Trophoblast cell (in vitro differentiated cells and primary cell): ENCODE results near the gene IRS2.

Experiments used
- DNase-seq, 2 donors: peaks; one replicate each; pipeline ENCODE4 v3.0.0-alpha.2; 2016
- H2AFZ ChIP-seq: 2 replicates; pipeline ENCODE4 v1.6.1; 2013; ENCODE audit warnings: low read length, moderate library complexity, mild to moderate bottlenecking; ENCODE audit not compliant: insufficient read depth, poor library complexity
- H2AK5ac ChIP-seq: 2 replicates; pipeline ENCODE4 v1.6.1; 2013; ENCODE audit warnings: mild to moderate bottlenecking, low read length
- H2BK120ac ChIP-seq: 2 replicates; pipeline ENCODE4 v1.6.1; 2013; ENCODE audit warnings: low read length, mild to moderate bottlenecking, moderate library complexity; ENCODE audit not compliant: insufficient read depth, poor library complexity
- H2BK12ac ChIP-seq: 2 replicates; pipeline ENCODE4 v1.6.1; 2013; ENCODE audit warnings: mild to moderate bottlenecking, low read length, moderate library complexity
- H2BK5ac ChIP-seq: 2 replicates; pipeline ENCODE4 v1.6.1; 2013; ENCODE audit warnings: low read length, low read depth, moderate library complexity, mild to moderate bottlenecking; ENCODE audit not compliant: poor library complexity
- H3K14ac ChIP-seq: 2 replicates; pipeline ENCODE4 v1.6.1; 2013; ENCODE audit warnings: mild to moderate bottlenecking, low read length
- H3K18ac ChIP-seq: 2 replicates; pipeline ENCODE4 v1.6.1; 2013; ENCODE audit warnings: mild to moderate bottlenecking, low read length
- H3K23ac ChIP-seq: 2 replicates; pipeline ENCODE4 v1.6.1; 2013; ENCODE audit warnings: low read length
- H3K27ac ChIP-seq: 2 replicates; pipeline ENCODE4 v1.5.1; 2013; ENCODE audit warnings: low read depth, mild to moderate bottlenecking, inconsistent platforms, low read length, moderate library complexity
- H3K27me3 ChIP-seq: 2 replicates; pipeline ENCODE4 v1.6.1; 2013; ENCODE audit warnings: inconsistent platforms, mild to moderate bottlenecking, low read length, moderate library complexity; ENCODE audit not compliant: insufficient read depth
- H3K36me3 ChIP-seq, 2 experiments: 1 replicate in 1 of 2; 2 replicates in 1 of 2; pipeline ENCODE4 v1.6.1; 2013; ENCODE audit warnings: low read length in 2 of 2, mild to moderate bottlenecking in 2 of 2, moderate library complexity in 1 of 2; ENCODE audit not compliant: insufficient read depth in 2 of 2, control insufficient read depth in 1 of 2
- H3K4ac ChIP-seq: 2 replicates; pipeline ENCODE4 v1.6.1; 2013; ENCODE audit warnings: low read depth, mild to moderate bottlenecking, low read length, moderate library complexity
- H3K4me1 ChIP-seq, 2 experiments: 1 replicate in 1 of 2; 2 replicates in 1 of 2; pipeline ENCODE4 v1.6.1; 2013; ENCODE audit warnings: low read length in 2 of 2, mild to moderate bottlenecking in 2 of 2, moderate library complexity in 1 of 2; ENCODE audit not compliant: insufficient read depth in 2 of 2, control insufficient read depth in 1 of 2
- H3K4me2 ChIP-seq: 2 replicates; pipeline ENCODE4 v1.6.1; 2013; ENCODE audit warnings: inconsistent platforms, mild to moderate bottlenecking, low read length, moderate library complexity
- H3K4me3 ChIP-seq: 2 replicates; pipeline ENCODE4 v1.5.1; 2013; ENCODE audit warnings: mild to moderate bottlenecking, low read depth, low read length, inconsistent platforms
- H3K79me1 ChIP-seq: one replicate; pipeline ENCODE4 v1.6.1; 2013; ENCODE audit warnings: low read length
- H3K79me2 ChIP-seq: 2 replicates; pipeline ENCODE4 v1.6.1; 2013; ENCODE audit warnings: low read length, mild to moderate bottlenecking; ENCODE audit not compliant: control insufficient read depth, insufficient read depth, poor library complexity
- H3K9ac ChIP-seq: 2 replicates; pipeline ENCODE4 v1.6.1; 2013; ENCODE audit warnings: mild to moderate bottlenecking, low read length
- H3K9me3 ChIP-seq: 2 replicates; pipeline ENCODE4 v1.6.1; 2013; ENCODE audit warnings: low read depth, mild to moderate bottlenecking, control low read depth, inconsistent platforms, low read length; ENCODE audit not compliant: insufficient read depth
- H4K12ac ChIP-seq: 2 replicates; pipeline ENCODE4 v1.6.1; 2013; ENCODE audit warnings: low read depth, mild to moderate bottlenecking, low read length, moderate library complexity
- H4K8ac ChIP-seq: 2 replicates; pipeline ENCODE4 v1.6.1; 2013; ENCODE audit warnings: low read depth, mild to moderate bottlenecking, low read length, moderate library complexity
- H4K91ac ChIP-seq: one replicate; pipeline ENCODE4 v1.6.1; 2013; ENCODE audit warnings: low read depth, mild to moderate bottlenecking, low read length, moderate library complexity
- WGBS: extraction: QIAGEN DNeasy Blood & Tissue Kit; methylation state at CpG from one replicate; pipeline ENCODE4 v1.1.7; 2013; ENCODE audit warnings: missing lambda C conversion rate; ENCODE audit not compliant: insufficient read length, insufficient coverage; ENCODE audit errors: extremely low coverage; 5-methylcytosine and 5-hydroxymethylcytosine counted together

IRS2 gene

GRCh38 chr13:109790942-109791605 lies 4.7 kb upstream of the IRS2 start:
- no CpG with 5 or more reads among the region's 7 CpGs for WGBS

GRCh38 chr13:109790086-109790485 lies 3.7 kb upstream of the IRS2 start:
- no peak overlapping the region for H3K14ac ChIP-seq
- H3K18ac ChIP-seq = no peak overlapping the region
- no peak overlapping the region for H3K9ac ChIP-seq
- H4K12ac ChIP-seq = no peak overlapping the region
- H3K9me3 ChIP-seq = no peaks in the 10 kb centered on the region
- peaks cover 4% of the 10 kb centered on the region for H3K27me3 ChIP-seq
- H2AK5ac ChIP-seq = no peak overlapping the region
- peaks cover 4% of the 10 kb centered on the region for H3K79me2 ChIP-seq
- H3K4me1 ChIP-seq = peaks cover 6% of the 10 kb centered on the region in 2 experiments
- WGBS = no CpG with 5 or more reads among the region's 1 CpG
- H3K23ac ChIP-seq = no peak overlapping the region
- H3K4me3 ChIP-seq = no peak overlapping the region
- H2BK12ac ChIP-seq = no peak overlapping the region
- H4K8ac ChIP-seq = no peak overlapping the region
- H3K4ac ChIP-seq = no peak overlapping the region
- H4K91ac ChIP-seq = no peak overlapping the region
- no peak overlapping the region for H2AFZ ChIP-seq
- no peak overlapping the region for H3K27ac ChIP-seq
- no peak overlapping the region for H2BK120ac ChIP-seq
- no peak overlapping the region for H3K4me2 ChIP-seq
- H3K79me1 ChIP-seq = peaks cover 10% of the 10 kb centered on the region
- no peaks in the 10 kb centered on the region for H3K36me3 ChIP-seq
- peak in 1 of 2 donors; percentile 53 for DNase-seq
- no peak overlapping the region for H2BK5ac ChIP-seq

More at GRCh38 chr13:109790942-109791605, 4.7 kb upstream of the IRS2 start:
- H2BK12ac ChIP-seq = no peak overlapping the region
- DNase-seq = peak in 1 of 2 donors; percentile 35
- no peak overlapping the region for H2AK5ac ChIP-seq
- peaks cover under 1% of the 10 kb centered on the region for H3K9me3 ChIP-seq
- H3K23ac ChIP-seq = no peak overlapping the region
- H2BK5ac ChIP-seq = no peak overlapping the region
- H3K27me3 ChIP-seq = peaks cover 4% of the 10 kb centered on the region
- H3K79me2 ChIP-seq = peaks cover 4% of the 10 kb centered on the region
- H3K4ac ChIP-seq = no peak overlapping the region
- H3K4me2 ChIP-seq = no peak overlapping the region
- no peak overlapping the region for H2AFZ ChIP-seq
- no peak overlapping the region for H3K14ac ChIP-seq
- H3K79me1 ChIP-seq = peaks cover 8% of the 10 kb centered on the region
- no peak overlapping the region for H2BK120ac ChIP-seq
- H3K9ac ChIP-seq = no peak overlapping the region
- no peak overlapping the region for H3K27ac ChIP-seq
- no peak overlapping the region for H3K4me3 ChIP-seq
- H4K12ac ChIP-seq = no peak overlapping the region
- H4K8ac ChIP-seq = no peak overlapping the region
- H4K91ac ChIP-seq = no peak overlapping the region
- peaks cover 4% of the 10 kb centered on the region in 2 experiments for H3K4me1 ChIP-seq
- no peaks in the 10 kb centered on the region for H3K36me3 ChIP-seq
- no peak overlapping the region for H3K18ac ChIP-seq

- Histone ChIP-seq H4K91ac (no peak overlapping the region), H2AFZ (no peak overlapping the region), H4K8ac (no peak overlapping the region), H3K9me3 (no peaks in the 10 kb centered on the region), H2AK5ac (no peak overlapping the region), H3K79me2 (peaks cover 6% of the 10 kb centered on the region), H4K12ac (no peak overlapping the region), H2BK5ac (no peak overlapping the region), H3K23ac (no peak overlapping the region), H3K79me1 (peaks cover 12% of the 10 kb centered on the region), H3K4me3 (no peak overlapping the region), H3K36me3 (no peaks in the 10 kb centered on the region), H3K4me1 (peaks cover 9 to 11% of the 10 kb centered on the region in 2 experiments), H3K4me2 (no peak overlapping the region), H3K14ac (no peak overlapping the region), H3K27me3 (peaks cover 4% of the 10 kb centered on the region), H3K4ac (no peak overlapping the region), H2BK12ac (no peak overlapping the region), H3K27ac (no peak overlapping the region), H3K18ac (no peak overlapping the region), H3K9ac (no peak overlapping the region), H2BK120ac (no peak overlapping the region)
- no peak for DNase-seq
- no CpG with 5 or more reads among the region's 2 CpGs for WGBS
Observed at GRCh38 chr13:109789262-109789661, 2.9 kb upstream of the IRS2 start.

- no peak for DNase-seq
- WGBS = no CpG with 5 or more reads among the region's 7 CpGs
- no peak overlapping the region for H3K4ac ChIP-seq
- H3K9ac ChIP-seq = no peak overlapping the region
- no peak overlapping the region for H2AK5ac ChIP-seq
- H3K79me1 ChIP-seq = peaks cover 12% of the 10 kb centered on the region
- H3K18ac ChIP-seq = no peak overlapping the region
- no peak overlapping the region for H3K27ac ChIP-seq
- H4K12ac ChIP-seq = no peak overlapping the region
- no peak overlapping the region for H3K23ac ChIP-seq
- H4K8ac ChIP-seq = no peak overlapping the region
- no peak overlapping the region for H3K14ac ChIP-seq
- no peak overlapping the region for H4K91ac ChIP-seq
- H2BK12ac ChIP-seq = no peak overlapping the region
- no peak overlapping the region for H3K4me2 ChIP-seq
- H3K9me3 ChIP-seq = peaks cover 2% of the 10 kb centered on the region
- peaks cover 4% of the 10 kb centered on the region for H3K27me3 ChIP-seq
- no peak overlapping the region for H3K4me3 ChIP-seq
- H2BK120ac ChIP-seq = no peak overlapping the region
- H2AFZ ChIP-seq = no peak overlapping the region
- peaks cover 16 to 19% of the 10 kb centered on the region in 2 experiments for H3K4me1 ChIP-seq
- no peak overlapping the region for H2BK5ac ChIP-seq
- peaks cover 8% of the 10 kb centered on the region for H3K79me2 ChIP-seq
- peaks cover 2% of the 10 kb centered on the region in 2 experiments for H3K36me3 ChIP-seq
Observed at GRCh38 chr13:109788372-109789111, 2.2 kb upstream of the IRS2 start.
